Activated CD8-positive, alpha-beta memory T cell treated with anti-CD3 and anti-CD28 coated beads, Interleukin-2, amount 50 U/mL, for 4 hours (primary cell): ENCODE data around the gene IGF2.

Experiments
- DNase-seq: peaks from one replicate; pipeline ENCODE4 v3.0.0-alpha.2; 2020

Gene IGF2

GRCh38 chr11:2122222-2122906 lies 16.8 kb downstream of the IGF2 start:
- DNase-seq, result no peak

GRCh38 chr11:2121227-2122130 lies 17.7 kb downstream of the IGF2 start:
- DNase-seq, result no peak

- no peak for DNase-seq
Observed at GRCh38 chr11:2120359-2121100, 18.7 kb downstream of the IGF2 start.

GRCh38 chr11:2118677-2119076 lies 20.5 kb downstream of the IGF2 start:
- DNase-seq, result no peak

GRCh38 chr11:2116680-2117079 lies 22.5 kb downstream of the IGF2 start:
- DNase-seq, result no peak

DNA sequence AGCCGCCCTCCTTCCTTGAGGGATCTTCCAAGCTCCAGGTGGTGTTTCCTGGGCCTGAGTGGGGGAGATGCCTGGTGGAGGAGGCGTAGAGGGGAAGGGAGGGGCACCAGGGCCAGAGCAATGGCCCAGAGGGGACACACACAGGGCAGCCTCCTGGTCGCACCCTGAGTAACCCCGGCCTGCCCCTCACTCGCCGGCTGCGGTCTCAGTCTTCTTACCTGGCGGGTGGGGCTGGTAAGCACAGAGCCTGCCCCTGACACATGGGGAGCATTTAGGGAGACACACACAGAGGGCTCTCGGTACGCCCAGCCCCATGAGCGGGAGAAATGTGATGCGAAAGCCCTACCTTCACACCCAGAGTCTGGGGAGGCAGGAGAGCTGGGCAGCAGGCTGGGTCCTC lies 23.9 kb downstream of the IGF2 start:
- DNase-seq, result no peak

DNA sequence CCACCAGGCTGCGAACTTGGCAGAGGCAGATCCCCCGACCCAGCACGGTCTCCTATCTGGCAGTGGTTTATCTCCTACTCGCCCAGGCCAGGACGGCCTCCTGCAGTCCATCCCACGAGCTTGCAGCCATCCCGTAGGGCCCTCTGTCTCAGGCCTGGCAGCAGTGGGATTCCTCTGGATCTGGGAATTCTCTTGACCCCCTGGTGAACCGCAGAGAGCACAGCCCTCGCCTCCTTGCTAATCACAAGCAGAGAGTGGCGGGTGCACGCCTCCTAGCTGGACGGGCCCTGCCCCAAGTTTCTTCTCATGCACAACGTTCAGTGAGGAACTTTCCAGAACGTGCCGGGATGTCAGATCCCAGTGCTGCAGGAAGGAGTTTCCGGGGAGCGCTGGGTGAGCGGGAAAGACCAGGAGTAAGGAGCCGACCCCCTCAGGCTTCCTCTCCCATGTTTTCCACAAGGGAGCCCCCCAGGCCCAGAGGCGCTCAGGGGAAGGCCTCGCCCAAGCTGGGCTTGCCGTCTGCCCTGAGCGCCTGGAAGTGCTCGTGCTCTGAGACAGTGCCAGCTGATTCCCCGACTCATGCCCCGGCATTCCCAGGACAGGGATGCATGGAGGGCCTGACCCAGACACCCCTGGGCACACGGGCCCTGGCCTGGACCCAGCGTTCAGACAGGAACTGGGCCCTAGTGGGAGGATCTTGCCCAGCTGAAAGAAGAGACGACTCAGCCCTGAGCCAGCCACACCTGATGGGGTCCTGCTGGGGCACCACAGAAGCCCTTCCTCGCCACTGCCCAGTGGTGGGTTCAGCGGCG lies 24.6 kb downstream of the IGF2 start:
- no peak for DNase-seq

DNA sequence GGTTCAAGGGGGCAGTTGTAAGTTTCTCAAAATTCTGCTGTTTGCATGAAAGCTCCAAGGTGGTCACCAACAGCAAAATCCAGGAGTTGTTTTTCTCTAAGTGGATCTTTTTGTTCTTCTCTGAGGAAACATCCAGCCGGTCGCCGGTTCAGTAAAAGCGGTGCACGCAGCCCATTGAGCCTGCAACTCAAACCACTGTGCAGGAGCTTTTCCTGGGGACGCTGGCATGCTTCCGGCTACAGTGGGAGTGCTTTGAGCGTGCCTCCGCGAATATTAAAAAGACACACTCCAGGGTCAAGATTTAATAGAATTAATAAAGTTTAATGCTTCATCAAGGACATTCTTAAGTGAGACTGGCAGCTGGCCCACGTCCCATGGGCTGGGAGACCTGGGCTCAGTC lies 25.4 kb downstream of the IGF2 start:
- no peak for DNase-seq

- no peak for DNase-seq
Observed at GRCh38 chr11:2110521-2110920, 28.7 kb downstream of the IGF2 start.

- DNase-seq, result no peak
Observed at GRCh38 chr11:2109541-2110019, 29.6 kb downstream of the IGF2 start.

DNA sequence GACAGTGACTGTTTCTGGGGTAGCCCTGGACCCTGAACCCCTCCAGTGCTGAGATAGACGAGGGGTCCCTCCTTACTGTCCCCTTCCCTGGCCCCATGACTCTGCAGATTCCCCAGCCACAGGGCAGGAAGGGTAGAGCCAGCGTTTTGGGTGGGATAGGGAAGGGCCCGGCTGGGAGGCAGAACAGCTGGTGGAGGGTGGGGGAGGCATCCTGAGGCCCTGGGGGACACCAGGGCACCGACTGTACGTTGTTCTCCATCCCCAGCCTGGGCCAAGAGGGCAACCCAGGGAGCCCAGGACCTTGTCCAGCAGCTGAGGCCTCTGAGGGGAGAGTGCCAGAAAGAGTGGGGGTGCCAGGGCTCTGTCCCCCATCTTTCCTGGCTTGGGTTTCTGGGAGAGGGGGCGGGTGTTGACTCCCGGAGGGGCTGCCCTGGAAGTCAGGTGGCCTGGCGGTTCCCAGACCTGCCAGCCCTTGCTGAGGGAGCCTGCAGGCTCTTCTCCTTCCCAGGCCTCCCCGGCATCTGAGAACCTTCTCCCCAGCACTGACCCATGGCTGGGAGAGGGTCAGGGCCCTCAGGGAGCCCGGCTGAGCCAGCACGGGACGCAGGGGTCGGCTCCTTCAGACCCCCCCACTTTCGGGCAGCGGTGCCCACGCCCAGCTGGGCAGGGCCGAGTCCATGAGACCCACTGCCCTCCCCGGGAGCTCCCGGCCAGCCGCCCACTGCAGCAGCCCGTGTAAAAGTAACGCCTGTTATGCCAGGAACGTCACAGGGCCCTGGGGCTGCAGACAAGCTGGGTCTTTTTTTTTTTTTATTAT lies 30.3 kb downstream of the IGF2 start:
- no peak for DNase-seq

- no peak for DNase-seq
Observed at GRCh38 chr11:2107941-2108630, 31.1 kb downstream of the IGF2 start.

- DNase-seq, result no peak
Observed at GRCh38 chr11:2107521-2107920, 31.7 kb downstream of the IGF2 start.

DNA sequence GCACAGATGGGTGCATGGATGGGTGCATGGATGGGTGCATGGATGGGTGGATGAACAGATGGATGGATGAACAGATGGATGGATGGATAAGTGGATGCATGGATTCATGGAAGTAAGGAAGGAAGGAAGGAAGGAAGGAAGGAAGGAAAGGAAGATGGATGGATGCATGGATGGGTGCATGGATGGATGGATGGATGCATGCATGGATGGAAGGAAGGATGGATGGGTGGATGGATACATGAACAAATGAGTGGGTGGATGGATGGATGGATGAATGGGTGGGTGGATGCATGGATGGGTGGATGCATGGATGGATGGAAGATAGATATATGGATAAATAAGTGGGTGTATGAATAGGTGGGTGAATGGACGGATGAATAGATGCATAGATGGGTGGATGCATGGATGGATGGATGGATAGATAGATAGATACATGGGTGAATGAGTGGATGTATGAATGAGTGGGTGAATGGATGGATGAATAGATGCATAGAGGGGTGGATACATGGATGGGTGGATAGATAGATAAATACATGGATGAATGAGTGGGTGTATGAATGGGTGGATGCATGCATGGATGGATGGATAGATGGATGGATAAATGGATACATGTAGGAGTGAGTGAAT lies 32.5 kb downstream of the IGF2 start:
- DNase-seq, result no peak

- DNase-seq, result no peak
Observed at GRCh38 chr11:2105511-2105910, 33.7 kb downstream of the IGF2 start.

DNA sequence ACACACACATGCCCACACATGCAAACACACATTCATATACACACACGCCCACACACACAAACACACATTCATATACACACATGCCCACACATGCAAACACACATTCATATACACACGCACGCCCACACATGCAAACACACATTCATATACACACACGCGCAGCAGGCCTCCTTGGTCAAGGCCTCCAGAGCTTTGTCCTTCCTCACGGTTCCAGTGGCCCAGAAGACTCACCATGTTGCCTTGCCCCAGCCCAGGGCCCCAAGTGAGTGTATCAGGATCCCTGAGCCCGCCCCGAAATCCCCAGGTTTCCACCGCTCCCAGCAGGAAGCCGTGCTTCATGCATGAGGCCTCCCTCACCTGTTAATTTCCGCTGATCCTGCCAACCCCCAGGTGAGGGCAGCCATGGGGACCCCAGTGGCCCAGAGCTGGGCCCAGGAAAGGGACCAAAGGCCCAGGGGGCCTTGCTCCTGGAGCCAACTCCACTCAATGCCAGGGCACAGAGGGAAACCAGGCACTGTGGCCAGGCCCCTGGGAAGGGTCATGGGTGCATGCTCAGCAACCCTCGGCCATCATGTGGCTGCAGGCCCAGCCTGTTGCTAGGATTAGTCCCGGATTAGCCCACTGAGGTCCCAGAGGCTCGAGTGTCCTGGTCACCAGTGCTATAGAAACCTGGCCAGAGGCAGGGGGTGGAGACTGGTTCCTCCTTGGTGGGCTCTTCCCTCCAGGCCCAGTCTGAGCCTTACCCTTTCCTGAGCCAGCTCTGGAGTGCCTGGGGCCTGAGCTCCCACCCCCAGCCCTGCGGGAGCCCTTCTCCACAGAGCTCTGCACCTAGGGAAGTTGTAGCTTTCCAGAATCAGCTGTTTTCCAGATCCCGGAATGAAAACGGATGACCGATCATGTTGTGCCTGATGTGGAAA lies 34.4 kb downstream of the IGF2 start:
- no peak for DNase-seq

DNA sequence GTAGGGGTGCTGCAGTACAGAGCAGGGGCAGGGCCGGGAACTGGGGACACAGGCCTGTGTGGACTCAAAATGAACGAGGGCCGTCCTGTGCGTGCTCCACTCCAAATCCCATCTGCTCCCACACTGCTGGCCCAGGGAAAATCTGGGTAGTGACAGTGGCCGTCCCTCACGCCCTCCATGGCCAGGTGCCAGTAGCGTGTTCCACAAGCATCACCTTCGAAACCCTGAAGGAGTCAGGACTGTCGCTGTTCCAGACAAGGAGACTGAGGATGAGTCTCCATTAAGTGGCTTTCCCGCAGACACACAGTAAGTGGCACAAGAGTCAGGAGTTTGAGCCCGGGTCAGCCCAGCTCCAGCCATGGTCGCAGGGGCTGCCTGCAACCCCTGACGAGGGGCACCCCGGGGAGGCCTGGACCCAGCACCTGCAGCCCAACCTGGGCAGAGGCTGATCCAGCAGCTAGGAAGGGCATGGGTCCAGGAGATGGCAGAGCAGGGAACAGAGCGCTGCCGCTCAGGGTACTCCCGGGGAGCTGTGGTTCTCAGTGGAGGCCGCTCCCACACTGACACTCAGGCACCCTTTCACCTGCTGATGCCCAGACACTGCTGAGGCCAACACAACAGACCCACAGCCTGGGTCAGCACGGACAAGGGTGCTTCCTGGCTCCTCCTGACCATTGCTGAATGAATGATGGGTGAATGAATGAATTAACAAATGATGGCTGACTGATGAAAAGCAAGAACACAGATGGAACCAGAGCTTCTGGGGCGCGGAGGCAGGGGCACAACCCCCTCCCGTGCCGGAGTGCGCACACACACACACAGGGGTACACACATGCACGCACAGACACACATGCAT lies 35.3 kb downstream of the IGF2 start:
- no peak for DNase-seq

GRCh38 chr11:2102883-2103213 lies 36.3 kb downstream of the IGF2 start:
- no peak for DNase-seq
